Trophoblast cell (in vitro differentiated cells and primary cell): ENCODE measurements around the gene ZNF579.

ENCODE experiments used
- DNase-seq, 2 donors: peaks; one replicate each; pipeline ENCODE4 v3.0.0-alpha.2; 2016
- H2AFZ ChIP-seq: 2 replicates; pipeline ENCODE4 v1.6.1; 2013; ENCODE audit warnings: low read length, moderate library complexity, mild to moderate bottlenecking; ENCODE audit not compliant: insufficient read depth, poor library complexity
- H2AK5ac ChIP-seq: 2 replicates; pipeline ENCODE4 v1.6.1; 2013; ENCODE audit warnings: mild to moderate bottlenecking, low read length
- H2BK120ac ChIP-seq: 2 replicates; pipeline ENCODE4 v1.6.1; 2013; ENCODE audit warnings: low read length, mild to moderate bottlenecking, moderate library complexity; ENCODE audit not compliant: insufficient read depth, poor library complexity
- H2BK12ac ChIP-seq: 2 replicates; pipeline ENCODE4 v1.6.1; 2013; ENCODE audit warnings: mild to moderate bottlenecking, low read length, moderate library complexity
- H2BK5ac ChIP-seq: 2 replicates; pipeline ENCODE4 v1.6.1; 2013; ENCODE audit warnings: low read length, low read depth, moderate library complexity, mild to moderate bottlenecking; ENCODE audit not compliant: poor library complexity
- H3K14ac ChIP-seq: 2 replicates; pipeline ENCODE4 v1.6.1; 2013; ENCODE audit warnings: mild to moderate bottlenecking, low read length
- H3K18ac ChIP-seq: 2 replicates; pipeline ENCODE4 v1.6.1; 2013; ENCODE audit warnings: mild to moderate bottlenecking, low read length
- H3K23ac ChIP-seq: 2 replicates; pipeline ENCODE4 v1.6.1; 2013; ENCODE audit warnings: low read length
- H3K27ac ChIP-seq: 2 replicates; pipeline ENCODE4 v1.5.1; 2013; ENCODE audit warnings: low read depth, mild to moderate bottlenecking, inconsistent platforms, low read length, moderate library complexity
- H3K27me3 ChIP-seq: 2 replicates; pipeline ENCODE4 v1.6.1; 2013; ENCODE audit warnings: inconsistent platforms, mild to moderate bottlenecking, low read length, moderate library complexity; ENCODE audit not compliant: insufficient read depth
- H3K36me3 ChIP-seq, 2 experiments: 1 replicate in 1 of 2; 2 replicates in 1 of 2; pipeline ENCODE4 v1.6.1; 2013; ENCODE audit warnings: low read length in 2 of 2, mild to moderate bottlenecking in 2 of 2, moderate library complexity in 1 of 2; ENCODE audit not compliant: insufficient read depth in 2 of 2, control insufficient read depth in 1 of 2
- H3K4ac ChIP-seq: 2 replicates; pipeline ENCODE4 v1.6.1; 2013; ENCODE audit warnings: low read depth, mild to moderate bottlenecking, low read length, moderate library complexity
- H3K4me1 ChIP-seq, 2 experiments: 1 replicate in 1 of 2; 2 replicates in 1 of 2; pipeline ENCODE4 v1.6.1; 2013; ENCODE audit warnings: low read length in 2 of 2, mild to moderate bottlenecking in 2 of 2, moderate library complexity in 1 of 2; ENCODE audit not compliant: insufficient read depth in 2 of 2, control insufficient read depth in 1 of 2
- H3K4me2 ChIP-seq: 2 replicates; pipeline ENCODE4 v1.6.1; 2013; ENCODE audit warnings: inconsistent platforms, mild to moderate bottlenecking, low read length, moderate library complexity
- H3K4me3 ChIP-seq: 2 replicates; pipeline ENCODE4 v1.5.1; 2013; ENCODE audit warnings: mild to moderate bottlenecking, low read depth, low read length, inconsistent platforms
- H3K79me1 ChIP-seq: one replicate; pipeline ENCODE4 v1.6.1; 2013; ENCODE audit warnings: low read length
- H3K79me2 ChIP-seq: 2 replicates; pipeline ENCODE4 v1.6.1; 2013; ENCODE audit warnings: low read length, mild to moderate bottlenecking; ENCODE audit not compliant: control insufficient read depth, insufficient read depth, poor library complexity
- H3K9ac ChIP-seq: 2 replicates; pipeline ENCODE4 v1.6.1; 2013; ENCODE audit warnings: mild to moderate bottlenecking, low read length
- H3K9me3 ChIP-seq: 2 replicates; pipeline ENCODE4 v1.6.1; 2013; ENCODE audit warnings: low read depth, mild to moderate bottlenecking, control low read depth, inconsistent platforms, low read length; ENCODE audit not compliant: insufficient read depth
- H4K12ac ChIP-seq: 2 replicates; pipeline ENCODE4 v1.6.1; 2013; ENCODE audit warnings: low read depth, mild to moderate bottlenecking, low read length, moderate library complexity
- H4K8ac ChIP-seq: 2 replicates; pipeline ENCODE4 v1.6.1; 2013; ENCODE audit warnings: low read depth, mild to moderate bottlenecking, low read length, moderate library complexity
- H4K91ac ChIP-seq: one replicate; pipeline ENCODE4 v1.6.1; 2013; ENCODE audit warnings: low read depth, mild to moderate bottlenecking, low read length, moderate library complexity
- WGBS: extraction: QIAGEN DNeasy Blood & Tissue Kit; methylation state at CpG from one replicate; pipeline ENCODE4 v1.1.7; 2013; ENCODE audit warnings: missing lambda C conversion rate; ENCODE audit not compliant: insufficient read length, insufficient coverage; ENCODE audit errors: extremely low coverage; 5-methylcytosine and 5-hydroxymethylcytosine counted together

ZNF579 gene

GRCh38 chr19:55601084-55601483, 20.4 kb upstream of the ZNF579 start:
- Histone ChIP-seq H3K4me1 (peaks cover 9% of the 10 kb centered on the region in 2 experiments), H3K79me1 (peaks cover 30% of the 10 kb centered on the region), H3K27ac (peak overlapping the region; percentile 51), H2BK12ac (no peak overlapping the region), H3K9ac (no peak overlapping the region), H3K14ac (peak overlapping the region; percentile 21), H4K91ac (peak overlapping the region; percentile 98), H3K9me3 (peaks cover 3% of the 10 kb centered on the region), H4K8ac (peak overlapping the region; percentile 47), H3K79me2 (peaks cover 11% of the 10 kb centered on the region), H3K4me2 (peak overlapping the region; percentile 86), H2AFZ (no peak overlapping the region), H3K23ac (no peak overlapping the region), H2AK5ac (peak overlapping the region; percentile 15), H3K18ac (no peak overlapping the region), H2BK5ac (peak overlapping the region; percentile 3), H2BK120ac (peak overlapping the region; percentile 49), H4K12ac (peak overlapping the region; percentile 40), H3K4ac (no peak overlapping the region), H3K27me3 (no peaks in the 10 kb centered on the region), H3K36me3 (peaks cover 11 to 12% of the 10 kb centered on the region in 2 experiments), H3K4me3 (no peak overlapping the region)
- DNase-seq, result peak in 1 of 2 donors; percentile 29
- WGBS, result no CpG with 5 or more reads among the region's 4 CpGs

GRCh38 chr19:55600662-55601028, 20.0 kb upstream of the ZNF579 start:
- peak overlapping the region; percentile 43 for H3K14ac ChIP-seq
- peaks cover 9% of the 10 kb centered on the region in 2 experiments for H3K4me1 ChIP-seq
- H3K18ac ChIP-seq, result no peak overlapping the region
- H3K4me2 ChIP-seq, result peak overlapping the region; percentile 86
- peak overlapping the region; percentile 84 for H3K4me3 ChIP-seq
- H3K9ac ChIP-seq, result peak overlapping the region; percentile 43
- peak overlapping the region; percentile 15 for H2BK120ac ChIP-seq
- peak overlapping the region; percentile 51 for H3K27ac ChIP-seq
- no peak overlapping the region for H2BK5ac ChIP-seq
- H4K91ac ChIP-seq, result peak overlapping the region; percentile 98
- H4K8ac ChIP-seq, result peak overlapping the region; percentile 47
- no peak for DNase-seq
- H3K79me1 ChIP-seq, result peaks cover 26% of the 10 kb centered on the region
- no peak overlapping the region for H3K4ac ChIP-seq
- peak overlapping the region; percentile 40 for H4K12ac ChIP-seq
- H2AK5ac ChIP-seq, result peak overlapping the region; percentile 28
- peaks cover 9% of the 10 kb centered on the region for H3K79me2 ChIP-seq
- peaks cover 3% of the 10 kb centered on the region for H3K9me3 ChIP-seq
- peaks cover 15% of the 10 kb centered on the region in 2 experiments for H3K36me3 ChIP-seq
- H2BK12ac ChIP-seq, result no peak overlapping the region
- no peak overlapping the region for H3K23ac ChIP-seq
- no peaks in the 10 kb centered on the region for H3K27me3 ChIP-seq
- no CpG with 5 or more reads among the region's 15 CpGs for WGBS
- H2AFZ ChIP-seq, result peak overlapping the region; percentile 0

GRCh38 chr19:55599842-55600661, 19.4 kb upstream of the ZNF579 start, which contains the start of gene ZNF524:
ZNF524 (plus strand) TSS chr19:55600288; CDS start chr19:55602113, 1,825 bp downstream.
- H4K91ac ChIP-seq, result peak within 1 kb of the TSS; percentile 98
- peak within 1 kb of the TSS; percentile 96 for H3K18ac ChIP-seq
- peak within 1 kb of the TSS; percentile 93 for H3K9ac ChIP-seq
- no peaks in the 10 kb centered on the region for H3K27me3 ChIP-seq
- H4K8ac ChIP-seq, result peak within 1 kb of the TSS; percentile 97
- H3K4me1 ChIP-seq, result peaks cover 9% of the 10 kb centered on the region in 2 experiments
- peak within 1 kb of the TSS; percentile 91 for H2BK120ac ChIP-seq
- H2AK5ac ChIP-seq, result peak within 1 kb of the TSS; percentile 70
- H3K4me3 ChIP-seq, result peak within 1 kb of the TSS; percentile 84
- H3K79me2 ChIP-seq, result peaks cover 6% of the 10 kb centered on the region
- H3K36me3 ChIP-seq, result peaks cover 18 to 21% of the 10 kb centered on the region in 2 experiments
- H4K12ac ChIP-seq, result peak within 1 kb of the TSS; percentile 88
- H3K4me2 ChIP-seq, result peak within 1 kb of the TSS; percentile 86
- H3K23ac ChIP-seq, result no peak within 1 kb of the TSS
- H3K9me3 ChIP-seq, result peaks cover 3% of the 10 kb centered on the region
- peak within 1 kb of the TSS; percentile 77 for H3K4ac ChIP-seq
- peak within 1 kb of the TSS; percentile 94 for H3K14ac ChIP-seq
- DNase-seq, result peak; percentile 76 to 86
- peak within 1 kb of the TSS; percentile 95 for H3K27ac ChIP-seq
- H2BK5ac ChIP-seq, result peak within 1 kb of the TSS; percentile 95
- peak within 1 kb of the TSS; percentile 4 for H2BK12ac ChIP-seq
- no CpG with 5 or more reads among the region's 97 CpGs for WGBS
- peak within 1 kb of the TSS; percentile 82 for H2AFZ ChIP-seq
- peaks cover 21% of the 10 kb centered on the region for H3K79me1 ChIP-seq

- peaks cover 18 to 26% of the 10 kb centered on the region in 2 experiments for H3K36me3 ChIP-seq
- peak within 1 kb of the TSS; percentile 82 for H2AFZ ChIP-seq
- peak within 1 kb of the TSS; percentile 96 for H3K18ac ChIP-seq
- H3K27me3 ChIP-seq, result no peaks in the 10 kb centered on the region
- peaks cover 6% of the 10 kb centered on the region for H3K79me2 ChIP-seq
- H4K8ac ChIP-seq, result peak within 1 kb of the TSS; percentile 97
- H2BK120ac ChIP-seq, result peak within 1 kb of the TSS; percentile 91
- H3K4me2 ChIP-seq, result peak within 1 kb of the TSS; percentile 86
- H3K9me3 ChIP-seq, result peaks cover 3% of the 10 kb centered on the region
- WGBS, result no CpG with 5 or more reads among the region's 23 CpGs
- H3K79me1 ChIP-seq, result peaks cover 17% of the 10 kb centered on the region
- peak within 1 kb of the TSS; percentile 84 for H3K4me3 ChIP-seq
- H4K12ac ChIP-seq, result peak within 1 kb of the TSS; percentile 88
- H3K14ac ChIP-seq, result peak within 1 kb of the TSS; percentile 94
- H2AK5ac ChIP-seq, result peak within 1 kb of the TSS; percentile 70
- no peak within 1 kb of the TSS for H3K23ac ChIP-seq
- DNase-seq, result peak; percentile 95 to 96
- H3K4me1 ChIP-seq, result peaks cover 9% of the 10 kb centered on the region in 2 experiments
- H2BK5ac ChIP-seq, result peak within 1 kb of the TSS; percentile 95
- peak within 1 kb of the TSS; percentile 77 for H3K4ac ChIP-seq
- peak within 1 kb of the TSS; percentile 95 for H3K27ac ChIP-seq
- H3K9ac ChIP-seq, result peak within 1 kb of the TSS; percentile 93
- H4K91ac ChIP-seq, result peak within 1 kb of the TSS; percentile 98
- peak within 1 kb of the TSS; percentile 4 for H2BK12ac ChIP-seq
These were observed 18.8 kb upstream of the ZNF579 start, which contains the start of gene FIZ1 for GRCh38 chr19:55599468-55599841. FIZ1 (minus strand) TSS chr19:55599517; CDS start chr19:55597865, 1,652 bp downstream.
